HG03025 (cell line): ENCODE results near the gene SPATS2.
"Not testable (repeated sequence)": the region's sequence is repeated elsewhere in the genome, so short reads cannot be mapped to it uniquely, and the experiment has no call there.

Experiments used
- ATAC-seq: cut with Tn5 transposase; IDR thresholded peaks from one replicate; pipeline ENCODE4 v1.9.1; 2021; ENCODE audit warnings: mild to moderate bottlenecking, moderate library complexity; ENCODE audit not compliant: unreplicated experiment, low FRiP score

SPATS2 gene

GRCh38 chr12:49349266-49349665 is 18.0 kb upstream of the SPATS2 start:
- ATAC-seq: no peak

- ATAC-seq: no peak
Observed at GRCh38 chr12:49352351-49352750, 14.9 kb upstream of the SPATS2 start.

- ATAC-seq: no peak
Observed at GRCh38 chr12:49355913-49356312, 11.3 kb upstream of the SPATS2 start.

GRCh38 chr12:49357103-49357678 is 10.1 kb upstream of the SPATS2 start:
- ATAC-seq: no peak

GRCh38 chr12:49358483-49359141 is 8.7 kb upstream of the SPATS2 start:
- no peak for ATAC-seq

GRCh38 chr12:49359671-49360070 is 7.6 kb upstream of the SPATS2 start:
- ATAC-seq: no peak

GRCh38 chr12:49362077-49362476 is 5.2 kb upstream of the SPATS2 start:
- ATAC-seq: no peak

GRCh38 chr12:49364989-49365388 is 2.3 kb upstream of the SPATS2 start:
- no peak for ATAC-seq

GRCh38 chr12:49365542-49365941 is 1.7 kb upstream of the SPATS2 start:
- ATAC-seq: no peak

GRCh38 chr12:49366096-49366651 is 1.1 kb upstream of the SPATS2 start:
- ATAC-seq: no peak

GRCh38 chr12:49366652-49367380 is 446 bp upstream of the SPATS2 start:
- peak; percentile 64 for ATAC-seq

GRCh38 chr12:49368240-49368600 is 958 bp downstream of the SPATS2 start:
- ATAC-seq: no peak

- peak; percentile 31 for ATAC-seq
Observed at GRCh38 chr12:49369411-49370145, 2.3 kb downstream of the SPATS2 start.

- no peak for ATAC-seq
Observed at GRCh38 chr12:49370539-49370938, 3.3 kb downstream of the SPATS2 start.

- ATAC-seq: no peak
Observed at GRCh38 chr12:49375406-49375805, 8.1 kb downstream of the SPATS2 start.

- no peak for ATAC-seq
Observed at GRCh38 chr12:49377386-49377785, 10.1 kb downstream of the SPATS2 start.

GRCh38 chr12:49380184-49380583 is 12.9 kb downstream of the SPATS2 start:
- ATAC-seq: not testable (repeated sequence)

GRCh38 chr12:49388682-49389386 is 21.6 kb downstream of the SPATS2 start:
- ATAC-seq: no peak

GRCh38 chr12:49389387-49389703 is 22.1 kb downstream of the SPATS2 start:
- ATAC-seq: no peak

- no peak for ATAC-seq
Observed at GRCh38 chr12:49397000-49397399, 29.7 kb downstream of the SPATS2 start.
